ENCODE measurements around the gene CCL14.
"Not testable (repeated sequence)": the region's sequence is repeated elsewhere in the genome, so short reads cannot be mapped to it uniquely, and the experiment has no call there.

Gene CCL14

GRCh38 chr17:35938492-35938891 lies 48.0 kb downstream of the CCL14 start:
- H3K4ac ChIP-seq (ENCODE audit: low read depth in 1 of 2, low read length in 2 of 2); H2BK12ac ChIP-seq (ENCODE audit: low read length in 2 of 2); H3K79me1 ChIP-seq (replicated peaks; ENCODE audit: low read length, poor library complexity, severe bottlenecking); H2AK5ac ChIP-seq (ENCODE audit: low read length, severe bottlenecking); H3K27ac ChIP-seq (ENCODE audit: low read length, poor library complexity, severe bottlenecking); H3K9ac ChIP-seq (ENCODE audit: low read length); H2BK15ac ChIP-seq (ENCODE audit: low read depth, poor library complexity, severe bottlenecking); DNase-seq; H3K27me3 ChIP-seq (ENCODE audit: control insufficient read depth in 1 of 2, insufficient read depth in 1 of 2, low read length in 2 of 2); H4K91ac ChIP-seq (ENCODE audit: low read length); H3K4me2 ChIP-seq (ENCODE audit: low read length, poor library complexity, severe bottlenecking); H3K14ac ChIP-seq (ENCODE audit: low read length in 2 of 2); H2BK120ac ChIP-seq (ENCODE audit: low read depth, low read length); H3K36me3 ChIP-seq (ENCODE audit: control insufficient read depth in 1 of 2, insufficient read depth in 2 of 2, low read depth in 1 of 2, low read length in 2 of 2); H3K9me3 ChIP-seq (ENCODE audit: control insufficient read depth, low read length); H4K8ac ChIP-seq (ENCODE audit: low read length); H3K4me1 ChIP-seq (ENCODE audit: control insufficient read depth, insufficient read depth, low read depth, low read length); H2AFZ ChIP-seq (ENCODE audit: low read depth, low read length); H3K18ac ChIP-seq (ENCODE audit: low read depth in 1 of 2, low read length in 2 of 2); H2BK5ac ChIP-seq (ENCODE audit: low read depth, low read length, poor library complexity, severe bottlenecking); H3K23ac ChIP-seq (ENCODE audit: low read length in 2 of 2); H3K4me3 ChIP-seq (ENCODE audit: insufficient read depth in 1 of 2, low read depth in 1 of 2, low read length in 2 of 2): not testable (repeated sequence)
- 83% methylated on average over 3 of the region's 3 CpGs for WGBS

GRCh38 chr17:35936063-35936462 lies 50.5 kb downstream of the CCL14 start:
- Histone ChIP-seq H4K8ac (ENCODE audit: low read length) (no peak overlapping the region), H3K4me2 (ENCODE audit: low read length, poor library complexity, severe bottlenecking) (no peak overlapping the region), H3K23ac (ENCODE audit: low read length in 2 of 2) (no peak overlapping the region), H4K91ac (ENCODE audit: low read length) (no peak overlapping the region), H2BK15ac (ENCODE audit: low read depth, poor library complexity, severe bottlenecking) (no peak overlapping the region), H3K9me3 (ENCODE audit: control insufficient read depth, low read length) (no peaks in the 10 kb centered on the region), H3K27ac (ENCODE audit: low read length, poor library complexity, severe bottlenecking) (no peak overlapping the region), H3K27me3 (ENCODE audit: control insufficient read depth in 1 of 2, insufficient read depth in 1 of 2, low read length in 2 of 2) (peaks cover 0 to 3% of the 10 kb centered on the region in 2 experiments), H2BK12ac (ENCODE audit: low read length in 2 of 2) (no peak overlapping the region), H2AFZ (ENCODE audit: low read depth, low read length) (no peak overlapping the region), H3K79me1 (replicated peaks; ENCODE audit: low read length, poor library complexity, severe bottlenecking) (no peaks in the 10 kb centered on the region), H3K4ac (ENCODE audit: low read depth in 1 of 2, low read length in 2 of 2) (no peak overlapping the region), H3K18ac (ENCODE audit: low read depth in 1 of 2, low read length in 2 of 2) (no peak overlapping the region), H3K36me3 (ENCODE audit: control insufficient read depth in 1 of 2, insufficient read depth in 2 of 2, low read depth in 1 of 2, low read length in 2 of 2) (no peaks in the 10 kb centered on the region), H3K4me3 (ENCODE audit: insufficient read depth in 1 of 2, low read depth in 1 of 2, low read length in 2 of 2) (no peak overlapping the region), H3K9ac (ENCODE audit: low read length) (no peak overlapping the region), H2BK120ac (ENCODE audit: low read depth, low read length) (no peak overlapping the region), H2BK5ac (ENCODE audit: low read depth, low read length, poor library complexity, severe bottlenecking) (no peak overlapping the region), H3K4me1 (ENCODE audit: control insufficient read depth, insufficient read depth, low read depth, low read length) (no peaks in the 10 kb centered on the region), H2AK5ac (ENCODE audit: low read length, severe bottlenecking) (no peak overlapping the region), H3K14ac (ENCODE audit: low read length in 2 of 2) (no peak overlapping the region)
- DNase-seq, result no peak
- 92% methylated on average over 5 of the region's 5 CpGs for WGBS

- Histone ChIP-seq H3K4ac (ENCODE audit: low read depth in 1 of 2, low read length in 2 of 2) (no peak overlapping the region), H2BK15ac (ENCODE audit: low read depth, poor library complexity, severe bottlenecking) (no peak overlapping the region), H3K4me3 (ENCODE audit: insufficient read depth in 1 of 2, low read depth in 1 of 2, low read length in 2 of 2) (no peak overlapping the region), H3K4me2 (ENCODE audit: low read length, poor library complexity, severe bottlenecking) (no peak overlapping the region), H3K27ac (ENCODE audit: low read length, poor library complexity, severe bottlenecking) (no peak overlapping the region), H3K23ac (ENCODE audit: low read length in 2 of 2) (no peak overlapping the region), H3K4me1 (ENCODE audit: control insufficient read depth, insufficient read depth, low read depth, low read length) (peaks cover 4% of the 10 kb centered on the region), H3K27me3 (ENCODE audit: control insufficient read depth in 1 of 2, insufficient read depth in 1 of 2, low read length in 2 of 2) (peaks cover 0 to 3% of the 10 kb centered on the region in 2 experiments), H2BK12ac (ENCODE audit: low read length in 2 of 2) (no peak overlapping the region), H4K91ac (ENCODE audit: low read length) (no peak overlapping the region), H3K9me3 (ENCODE audit: control insufficient read depth, low read length) (no peaks in the 10 kb centered on the region), H2BK5ac (ENCODE audit: low read depth, low read length, poor library complexity, severe bottlenecking) (no peak overlapping the region), H3K9ac (ENCODE audit: low read length) (peak overlapping the region; percentile 25), H3K79me1 (replicated peaks; ENCODE audit: low read length, poor library complexity, severe bottlenecking) (no peaks in the 10 kb centered on the region), H3K14ac (ENCODE audit: low read length in 2 of 2) (no peak overlapping the region), H4K8ac (ENCODE audit: low read length) (no peak overlapping the region), H3K18ac (ENCODE audit: low read depth in 1 of 2, low read length in 2 of 2) (no peak overlapping the region), H2AK5ac (ENCODE audit: low read length, severe bottlenecking) (no peak overlapping the region), H3K36me3 (ENCODE audit: control insufficient read depth in 1 of 2, insufficient read depth in 2 of 2, low read depth in 1 of 2, low read length in 2 of 2) (no peaks in the 10 kb centered on the region), H2AFZ (ENCODE audit: low read depth, low read length) (no peak overlapping the region), H2BK120ac (ENCODE audit: low read depth, low read length) (no peak overlapping the region)
- WGBS, result 92% methylated on average over 9 of the region's 10 CpGs
- no peak for DNase-seq
Observed at GRCh38 chr17:35934760-35935159, 51.8 kb downstream of the CCL14 start.
